DMS153 treated with DMSO at 0.1 percent for 48 hours (cell line): Measurements from ENCODE around the gene MAP2.

Experiments
- DNase-seq: peaks from one replicate; lab custom pipeline; 2025; ENCODE audit not compliant: unreplicated experiment; lab: John Stamatoyannopoulos, UW

MAP2 gene

DNA sequence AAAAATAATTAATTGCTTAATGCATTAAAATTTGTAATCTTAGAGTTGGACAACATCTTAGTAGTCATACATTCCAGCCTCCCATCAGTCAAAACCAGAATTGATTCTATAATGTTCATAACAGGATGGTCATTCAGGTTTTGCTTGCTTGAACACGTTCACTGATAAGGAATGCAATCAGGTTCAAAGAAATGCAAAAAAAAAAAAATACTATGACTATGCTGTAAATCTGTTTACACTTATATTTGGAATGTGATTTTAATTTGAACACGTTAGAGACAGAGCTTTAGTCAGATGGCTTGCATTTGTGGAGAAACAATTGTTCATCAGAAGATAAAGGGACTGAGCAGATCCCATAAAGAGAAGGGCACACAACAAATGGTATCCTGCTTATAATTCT lies 216.5 kb downstream of the MAP2 start:
- DNase-seq = no peak

GRCh38 chr2:209642146-209642820 lies 218.4 kb downstream of the MAP2 start:
- DNase-seq = no peak

GRCh38 chr2:209644842-209645241 lies 221.0 kb downstream of the MAP2 start:
- DNase-seq = no peak

GRCh38 chr2:209648714-209649113 lies 224.9 kb downstream of the MAP2 start:
- DNase-seq = no peak

DNA sequence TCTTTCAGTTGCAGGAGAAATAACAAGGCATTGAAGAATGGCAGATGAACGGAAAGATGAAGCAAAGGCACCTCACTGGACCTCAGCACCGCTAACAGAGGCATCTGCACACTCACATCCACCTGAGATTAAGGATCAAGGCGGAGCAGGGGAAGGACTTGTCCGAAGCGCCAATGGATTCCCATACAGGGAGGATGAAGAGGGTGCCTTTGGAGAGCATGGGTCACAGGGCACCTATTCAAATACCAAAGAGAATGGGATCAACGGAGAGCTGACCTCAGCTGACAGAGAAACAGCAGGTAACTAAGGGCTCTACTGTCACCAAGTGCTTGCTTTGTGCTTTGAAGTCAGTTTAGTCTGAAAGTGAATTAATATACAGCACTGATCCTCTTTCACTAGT lies 229.3 kb downstream of the MAP2 start:
- no peak for DNase-seq

- no peak for DNase-seq
Measured at GRCh38 chr2:209661286-209661894, 237.5 kb downstream of the MAP2 start.

DNA sequence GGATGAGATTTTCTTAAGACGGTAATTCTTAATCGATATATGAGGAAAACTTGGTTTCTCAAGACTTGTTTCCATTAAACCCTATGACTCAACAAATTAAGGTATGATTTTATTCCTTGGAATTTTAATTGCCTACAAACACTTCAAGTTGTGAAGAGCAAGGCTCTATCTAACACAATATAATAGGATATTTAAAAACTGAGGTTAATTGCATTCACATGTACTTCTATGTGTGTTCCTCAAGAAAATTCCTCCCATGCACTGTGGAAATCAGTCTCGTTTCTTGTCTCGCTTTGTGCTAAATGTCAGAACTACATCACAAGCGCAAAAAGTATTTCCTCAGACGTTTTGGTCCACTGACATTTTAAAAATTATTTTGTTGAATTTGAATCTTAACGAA lies 238.2 kb downstream of the MAP2 start:
- DNase-seq = no peak

GRCh38 chr2:209663139-209663538 lies 239.3 kb downstream of the MAP2 start:
- no peak for DNase-seq

DNA sequence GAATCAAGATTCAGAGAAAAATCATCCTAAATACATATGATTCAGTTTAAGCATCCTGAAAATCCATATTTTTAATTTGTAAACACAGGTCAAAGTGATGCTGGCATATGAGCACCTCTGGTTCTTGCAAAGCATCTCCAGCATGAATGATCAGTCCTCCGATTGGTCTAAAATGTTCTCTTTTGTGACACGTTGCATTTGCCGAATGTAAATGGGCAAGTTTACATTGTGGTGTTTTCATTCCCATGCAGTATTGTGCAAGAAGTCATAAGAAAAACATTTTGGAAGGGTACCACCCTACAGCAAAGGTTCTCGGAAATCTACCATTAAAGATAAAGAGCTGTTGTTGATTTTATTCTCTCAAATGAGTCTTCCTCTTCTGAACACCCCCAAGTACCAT lies 239.8 kb downstream of the MAP2 start:
- DNase-seq = no peak

GRCh38 chr2:209666296-209666695 lies 242.4 kb downstream of the MAP2 start:
- DNase-seq = no peak

- no peak for DNase-seq
Measured at GRCh38 chr2:209671020-209671680, 247.3 kb downstream of the MAP2 start.

- DNase-seq = no peak
Measured at GRCh38 chr2:209673811-209674210, 250.0 kb downstream of the MAP2 start.

DNA sequence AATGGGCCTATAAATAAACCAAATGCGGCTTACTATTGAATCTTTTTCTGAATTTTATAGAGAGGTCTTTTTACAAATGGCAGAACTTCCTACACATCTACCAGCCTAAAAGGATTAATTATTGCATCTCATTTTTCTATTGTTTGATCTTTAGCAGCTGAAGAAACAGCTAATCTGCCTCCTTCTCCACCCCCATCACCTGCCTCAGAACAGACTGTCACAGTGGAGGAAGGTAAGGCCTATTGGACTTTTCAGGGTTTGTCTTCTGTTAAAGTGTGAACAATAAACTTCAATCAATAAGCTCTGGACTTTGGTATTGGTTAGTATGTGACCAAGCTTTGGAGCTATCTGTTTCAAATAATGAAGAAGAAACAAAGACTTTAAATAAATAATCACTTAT lies 256.7 kb downstream of the MAP2 start:
- no peak for DNase-seq

GRCh38 chr2:209681201-209681735 lies 257.4 kb downstream of the MAP2 start:
- no peak for DNase-seq

GRCh38 chr2:209682646-209683045 lies 258.8 kb downstream of the MAP2 start:
- DNase-seq = no peak

GRCh38 chr2:209685340-209685739 lies 261.5 kb downstream of the MAP2 start:
- DNase-seq = no peak

DNA sequence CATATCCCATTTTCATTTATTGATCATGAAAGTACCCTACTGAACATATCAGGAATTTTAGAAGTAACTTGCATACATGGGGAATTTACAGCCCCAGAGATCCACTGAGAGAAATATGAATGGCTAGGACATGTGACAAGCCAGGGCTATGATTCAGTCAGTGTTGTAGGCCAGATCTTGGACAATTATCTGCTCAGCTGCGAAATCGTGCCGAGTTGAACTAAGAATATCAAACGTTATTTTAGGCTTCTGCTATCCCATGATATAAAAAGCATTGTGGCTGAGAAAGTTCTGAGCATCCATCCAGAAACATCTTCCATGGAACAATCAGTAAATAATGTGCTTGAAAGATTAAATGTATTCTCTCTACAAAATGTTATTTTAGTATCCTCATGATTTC lies 262.1 kb downstream of the MAP2 start:
- no peak for DNase-seq

DNA sequence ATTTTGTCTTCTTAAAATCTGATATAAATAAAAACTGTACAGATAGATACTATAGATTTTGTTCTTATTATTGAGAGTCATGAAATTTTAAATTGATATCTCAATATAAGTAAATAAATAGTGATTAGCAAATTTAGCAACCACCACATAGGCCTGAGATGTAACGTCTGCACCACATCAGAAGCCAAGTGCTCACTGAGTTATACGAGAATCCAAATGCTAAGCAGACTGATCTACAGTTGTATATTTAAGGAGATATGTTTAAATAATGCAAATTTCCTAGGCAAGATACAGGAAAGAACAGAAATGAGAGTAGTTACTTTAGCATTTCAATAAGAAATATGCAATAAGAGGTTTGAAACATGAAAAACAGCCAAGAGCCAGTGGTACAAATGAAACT lies 262.6 kb downstream of the MAP2 start:
- DNase-seq = no peak

- no peak for DNase-seq
Measured at GRCh38 chr2:209687323-209687969, 263.6 kb downstream of the MAP2 start.

DNA sequence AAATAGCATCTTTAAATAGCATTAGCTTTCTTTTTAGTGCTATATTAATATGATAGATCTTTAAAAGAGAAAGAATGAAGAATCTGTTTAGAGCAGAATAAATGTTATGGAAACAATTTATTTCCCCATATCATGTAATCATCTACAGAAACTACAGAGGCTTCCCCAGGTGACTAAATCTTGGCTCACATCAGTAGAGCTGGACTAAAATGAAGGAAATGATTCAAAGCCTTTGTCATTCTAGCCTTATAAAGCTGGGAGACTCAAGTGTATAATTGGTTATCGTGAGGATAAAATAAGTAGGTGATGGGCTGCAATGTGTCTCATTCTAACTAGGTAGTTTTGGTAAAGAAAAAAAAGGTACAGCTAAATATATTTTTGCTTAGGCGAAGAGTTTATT lies 264.5 kb downstream of the MAP2 start:
- DNase-seq = no peak

GRCh38 chr2:209690029-209690754 lies 266.3 kb downstream of the MAP2 start:
- DNase-seq = no peak
